Measurements from ENCODE around the gene ZNF784.
A peak's percentile ranks its signal among the peaks of the same experiment; 100 is the strongest.
"Not testable (repeated sequence)": the region's sequence is repeated elsewhere in the genome, so short reads cannot be mapped to it uniquely, and the experiment has no call there.

Gene ZNF784

GRCh38 chr19:55584871-55585270 lies 39.5 kb downstream of the ZNF784 start:
- Histone ChIP-seq H3K27me3 (ENCODE audit: insufficient read depth, low read length, poor library complexity) (no peaks in the 10 kb centered on the region), H3K79me1 (ENCODE audit: low read length) (peaks cover under 1% of the 10 kb centered on the region), H4K5ac (ENCODE audit: low read length) (no peak overlapping the region), H3K4ac (ENCODE audit: low read depth, low read length) (no peak overlapping the region), H2BK120ac (ENCODE audit: low read depth, low read length) (no peak overlapping the region), H2BK15ac (replicated peaks; ENCODE audit: low read depth) (no peak overlapping the region), H3K9ac (ENCODE audit: low read length) (no peak overlapping the region), H4K8ac (ENCODE audit: low read depth, low read length) (no peak overlapping the region), H2BK5ac (ENCODE audit: low read length) (no peak overlapping the region), H3K18ac (ENCODE audit: low read length) (no peak overlapping the region), H2AK5ac (ENCODE audit: low read length) (no peak overlapping the region), H3K36me3 (ENCODE audit: control insufficient read depth, insufficient read depth, low read length) (no peaks in the 10 kb centered on the region), H3K4me2 (ENCODE audit: low read length) (no peak overlapping the region), H3K56ac (ENCODE audit: low read length) (no peak overlapping the region), H3K79me2 (ENCODE audit: control insufficient read depth, insufficient read depth, low read length) (peaks cover 3% of the 10 kb centered on the region), H3K4me1 (ENCODE audit: control insufficient read depth, low read depth, low read length) (no peaks in the 10 kb centered on the region), H3K23ac (ENCODE audit: low read length) (no peak overlapping the region), H3K4me3 (ENCODE audit: low read length) (no peak overlapping the region), H3K27ac (ENCODE audit: low read depth, low read length) (no peak overlapping the region)
- DNase-seq = no peak
- WGBS (ENCODE audit: extremely low coverage, insufficient coverage, low lambda C conversion rate) = no CpG with 5 or more reads among the region's 11 CpGs

- not testable (repeated sequence) for H3K4me3 ChIP-seq (ENCODE audit: low read length); H2AK5ac ChIP-seq (ENCODE audit: low read length); H3K36me3 ChIP-seq (ENCODE audit: control insufficient read depth, insufficient read depth, low read length); H3K56ac ChIP-seq (ENCODE audit: low read length); H2BK5ac ChIP-seq (ENCODE audit: low read length); H4K8ac ChIP-seq (ENCODE audit: low read depth, low read length); H3K79me2 ChIP-seq (ENCODE audit: control insufficient read depth, insufficient read depth, low read length); H3K23ac ChIP-seq (ENCODE audit: low read length); H3K79me1 ChIP-seq (ENCODE audit: low read length); H2BK120ac ChIP-seq (ENCODE audit: low read depth, low read length); H3K27ac ChIP-seq (ENCODE audit: low read depth, low read length); H3K9ac ChIP-seq (ENCODE audit: low read length); H3K27me3 ChIP-seq (ENCODE audit: insufficient read depth, low read length, poor library complexity); H2BK15ac ChIP-seq (replicated peaks; ENCODE audit: low read depth); H3K4me1 ChIP-seq (ENCODE audit: control insufficient read depth, low read depth, low read length); DNase-seq; H3K4me2 ChIP-seq (ENCODE audit: low read length); H3K18ac ChIP-seq (ENCODE audit: low read length); H3K4ac ChIP-seq (ENCODE audit: low read depth, low read length); H4K5ac ChIP-seq (ENCODE audit: low read length)
- no CpG with 5 or more reads among the region's 8 CpGs for WGBS (ENCODE audit: extremely low coverage, insufficient coverage, low lambda C conversion rate)
These were observed 40.5 kb downstream of the ZNF784 start for GRCh38 chr19:55583897-55584296.

DNA sequence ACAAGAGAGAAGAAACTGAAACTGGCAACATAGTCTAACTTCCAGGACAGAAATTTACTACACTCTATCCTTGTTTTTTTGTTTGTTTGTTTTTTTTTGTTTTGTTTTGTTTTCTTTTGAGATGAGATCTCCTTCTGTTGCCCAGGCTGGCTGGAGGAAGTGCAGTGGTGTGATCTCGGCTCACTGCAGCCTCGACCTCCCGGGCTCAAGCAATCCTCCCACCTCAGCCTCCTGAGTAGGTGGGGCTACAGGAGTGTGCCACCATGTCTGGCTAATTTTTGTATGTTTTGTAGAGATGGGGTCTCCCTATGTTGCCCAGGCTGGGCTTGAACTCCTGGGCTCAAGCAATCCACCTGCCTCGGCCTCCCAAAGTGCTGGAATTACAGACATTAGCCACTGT lies 42.1 kb downstream of the ZNF784 start:
- H2BK15ac ChIP-seq (replicated peaks; ENCODE audit: low read depth); H3K27ac ChIP-seq (ENCODE audit: low read depth, low read length); H2AK5ac ChIP-seq (ENCODE audit: low read length); H3K4me2 ChIP-seq (ENCODE audit: low read length); DNase-seq; H2BK120ac ChIP-seq (ENCODE audit: low read depth, low read length); H3K79me1 ChIP-seq (ENCODE audit: low read length); H3K18ac ChIP-seq (ENCODE audit: low read length); H3K56ac ChIP-seq (ENCODE audit: low read length); H4K8ac ChIP-seq (ENCODE audit: low read depth, low read length); H3K23ac ChIP-seq (ENCODE audit: low read length); H3K79me2 ChIP-seq (ENCODE audit: control insufficient read depth, insufficient read depth, low read length); H3K4me1 ChIP-seq (ENCODE audit: control insufficient read depth, low read depth, low read length); H3K4me3 ChIP-seq (ENCODE audit: low read length); H3K9ac ChIP-seq (ENCODE audit: low read length); H2BK5ac ChIP-seq (ENCODE audit: low read length); H3K27me3 ChIP-seq (ENCODE audit: insufficient read depth, low read length, poor library complexity); H3K36me3 ChIP-seq (ENCODE audit: control insufficient read depth, insufficient read depth, low read length); H4K5ac ChIP-seq (ENCODE audit: low read length); H3K4ac ChIP-seq (ENCODE audit: low read depth, low read length): not testable (repeated sequence)
- WGBS (ENCODE audit: extremely low coverage, insufficient coverage, low lambda C conversion rate) = no CpG with 5 or more reads among the region's 4 CpGs

DNA sequence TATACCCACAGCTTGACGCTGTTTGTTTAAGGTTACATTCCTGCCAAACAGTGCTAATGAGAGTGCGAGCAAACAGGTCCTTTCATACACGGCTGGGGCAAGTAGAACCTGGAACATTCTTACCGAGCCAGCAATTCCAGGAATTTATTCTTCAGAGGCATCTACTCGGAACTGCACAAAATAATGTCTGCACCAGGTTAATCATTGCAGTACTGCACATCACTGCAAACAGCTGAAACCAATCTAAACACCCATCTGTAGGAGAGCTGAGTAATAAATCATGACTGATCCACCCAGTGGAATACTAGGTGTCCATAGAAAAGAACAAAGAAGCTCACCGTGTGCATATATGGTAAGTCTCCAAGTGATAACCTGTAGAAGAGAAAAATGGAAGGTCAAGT lies 42.5 kb downstream of the ZNF784 start:
- DNase-seq = peak; percentile 23
- Histone ChIP-seq H4K5ac (ENCODE audit: low read length) (no peak overlapping the region), H3K27ac (ENCODE audit: low read depth, low read length) (no peak overlapping the region), H2AK5ac (ENCODE audit: low read length) (no peak overlapping the region), H2BK15ac (replicated peaks; ENCODE audit: low read depth) (no peak overlapping the region), H3K4me1 (ENCODE audit: control insufficient read depth, low read depth, low read length) (no peaks in the 10 kb centered on the region), H3K79me2 (ENCODE audit: control insufficient read depth, insufficient read depth, low read length) (peaks cover 8% of the 10 kb centered on the region), H3K4me3 (ENCODE audit: low read length) (no peak overlapping the region), H3K79me1 (ENCODE audit: low read length) (peaks cover 4% of the 10 kb centered on the region), H3K56ac (ENCODE audit: low read length) (no peak overlapping the region), H3K9ac (ENCODE audit: low read length) (no peak overlapping the region), H2BK5ac (ENCODE audit: low read length) (no peak overlapping the region), H3K4ac (ENCODE audit: low read depth, low read length) (no peak overlapping the region), H3K23ac (ENCODE audit: low read length) (no peak overlapping the region), H3K36me3 (ENCODE audit: control insufficient read depth, insufficient read depth, low read length) (peaks cover 6% of the 10 kb centered on the region), H2BK120ac (ENCODE audit: low read depth, low read length) (no peak overlapping the region), H4K8ac (ENCODE audit: low read depth, low read length) (no peak overlapping the region), H3K18ac (ENCODE audit: low read length) (no peak overlapping the region), H3K27me3 (ENCODE audit: insufficient read depth, low read length, poor library complexity) (no peaks in the 10 kb centered on the region), H3K4me2 (ENCODE audit: low read length) (no peak overlapping the region)
- WGBS (ENCODE audit: extremely low coverage, insufficient coverage, low lambda C conversion rate) = no CpG with 5 or more reads among the region's 6 CpGs

- Histone ChIP-seq H2BK5ac (ENCODE audit: low read length) (no peak overlapping the region), H4K8ac (ENCODE audit: low read depth, low read length) (peak overlapping the region; percentile 100), H3K27me3 (ENCODE audit: insufficient read depth, low read length, poor library complexity) (no peaks in the 10 kb centered on the region), H3K79me1 (ENCODE audit: low read length) (peaks cover 4% of the 10 kb centered on the region), H3K4me2 (ENCODE audit: low read length) (peak overlapping the region; percentile 17), H2BK120ac (ENCODE audit: low read depth, low read length) (no peak overlapping the region), H2BK15ac (replicated peaks; ENCODE audit: low read depth) (no peak overlapping the region), H3K4me1 (ENCODE audit: control insufficient read depth, low read depth, low read length) (no peaks in the 10 kb centered on the region), H3K23ac (ENCODE audit: low read length) (no peak overlapping the region), H3K79me2 (ENCODE audit: control insufficient read depth, insufficient read depth, low read length) (peaks cover 8% of the 10 kb centered on the region), H3K9ac (ENCODE audit: low read length) (peak overlapping the region; percentile 53), H3K56ac (ENCODE audit: low read length) (peak overlapping the region; percentile 72), H3K27ac (ENCODE audit: low read depth, low read length) (no peak overlapping the region), H4K5ac (ENCODE audit: low read length) (no peak overlapping the region), H3K4ac (ENCODE audit: low read depth, low read length) (no peak overlapping the region), H2AK5ac (ENCODE audit: low read length) (no peak overlapping the region), H3K18ac (ENCODE audit: low read length) (no peak overlapping the region), H3K4me3 (ENCODE audit: low read length) (no peak overlapping the region), H3K36me3 (ENCODE audit: control insufficient read depth, insufficient read depth, low read length) (peaks cover 7% of the 10 kb centered on the region)
- DNase-seq = peak; percentile 56
- no CpG with 5 or more reads among the region's 12 CpGs for WGBS (ENCODE audit: extremely low coverage, insufficient coverage, low lambda C conversion rate)
These were observed 43.1 kb downstream of the ZNF784 start for GRCh38 chr19:55581145-55581822.

DNA sequence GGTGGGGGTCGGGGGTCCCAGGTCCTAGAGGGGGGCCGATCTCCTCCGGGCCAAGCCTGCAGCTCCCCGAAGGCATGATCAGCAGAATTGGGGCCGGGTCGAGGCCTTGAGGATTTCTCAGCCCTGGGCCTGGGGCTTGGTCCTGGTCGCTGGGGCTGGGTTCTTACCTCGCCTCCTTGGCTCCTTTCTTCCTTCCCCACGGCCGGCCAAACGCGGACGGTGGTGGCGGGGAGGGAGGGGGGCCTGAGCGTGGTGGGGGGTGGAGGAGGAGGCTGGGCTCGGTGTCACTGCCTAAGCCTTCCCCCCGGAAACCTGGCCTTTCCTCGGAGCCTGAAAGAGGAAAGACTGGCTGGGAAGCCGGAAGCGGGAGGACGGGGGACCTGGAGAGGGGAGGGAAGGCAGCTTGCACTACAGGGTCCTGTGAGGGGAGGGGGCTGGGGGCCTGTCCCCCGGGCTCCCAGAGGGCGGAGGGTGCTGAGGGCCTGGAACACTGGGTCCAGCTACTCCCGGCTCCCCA lies 43.7 kb downstream of the ZNF784 start, which contains the start of gene ZNF579:
ZNF579 (minus strand) TSS at position 221 of the 517 bp plus-strand sequence. CDS start 1,209 bp downstream, outside the sequence.
- DNase-seq = peak; percentile 92
- Histone ChIP-seq H3K27me3 (ENCODE audit: insufficient read depth, low read length, poor library complexity) (no peaks in the 10 kb centered on the region), H3K4me2 (ENCODE audit: low read length) (peak within 1 kb of the TSS; percentile 72), H3K79me1 (ENCODE audit: low read length) (peaks cover 4% of the 10 kb centered on the region), H3K4me1 (ENCODE audit: control insufficient read depth, low read depth, low read length) (no peaks in the 10 kb centered on the region), H3K18ac (ENCODE audit: low read length) (peak within 1 kb of the TSS; percentile 99), H3K56ac (ENCODE audit: low read length) (peak within 1 kb of the TSS; percentile 90), H3K27ac (ENCODE audit: low read depth, low read length) (peak within 1 kb of the TSS; percentile 10), H3K4me3 (ENCODE audit: low read length) (peak within 1 kb of the TSS; percentile 85), H4K5ac (ENCODE audit: low read length) (no peak within 1 kb of the TSS), H2BK5ac (ENCODE audit: low read length) (peak within 1 kb of the TSS; percentile 63), H3K23ac (ENCODE audit: low read length) (no peak within 1 kb of the TSS), H2BK15ac (replicated peaks; ENCODE audit: low read depth) (no peak within 1 kb of the TSS), H3K79me2 (ENCODE audit: control insufficient read depth, insufficient read depth, low read length) (peaks cover 8% of the 10 kb centered on the region), H3K4ac (ENCODE audit: low read depth, low read length) (peak within 1 kb of the TSS; percentile 95), H2BK120ac (ENCODE audit: low read depth, low read length) (peak within 1 kb of the TSS; percentile 39), H4K8ac (ENCODE audit: low read depth, low read length) (peak within 1 kb of the TSS; percentile 100), H3K36me3 (ENCODE audit: control insufficient read depth, insufficient read depth, low read length) (peaks cover 7% of the 10 kb centered on the region), H2AK5ac (ENCODE audit: low read length) (no peak within 1 kb of the TSS), H3K9ac (ENCODE audit: low read length) (peak within 1 kb of the TSS; percentile 82)
- WGBS (ENCODE audit: extremely low coverage, insufficient coverage, low lambda C conversion rate) = no CpG with 5 or more reads among the region's 24 CpGs
